ENCODE results near the gene GRID2IP.

GRID2IP gene

GRCh38 chr7:6447581-6448199 is 103.6 kb downstream of the GRID2IP start, which contains the start of gene DAGLB:
TSS of gene DAGLB (minus strand) at chr7:6447954. CDS start at chr7:6447842, 112 bp downstream.
- peak; percentile 95 for DNase-seq (ENCODE audit: low read depth)

Data from stimulated activated CD8-positive, alpha-beta memory T cell treated with anti-CD3 and anti-CD28 coated beads, Interleukin-12 subunit alpha, Interleukin-12 subunit beta, amount 100 ng/mL, for 1 hour (primary cell).